Fibroblast of peridontal ligament (primary cell): ENCODE results near the gene UNC13A.
A peak's percentile ranks its signal among the peaks of the same experiment; 100 is the strongest.
"Not testable (repeated sequence)": the region's sequence is repeated elsewhere in the genome, so short reads cannot be mapped to it uniquely, and the experiment has no call there.

Source experiments
- DNase-seq: peaks from one replicate; pipeline ENCODE4 v3.0.0-alpha.2; 2010; ENCODE audit errors: extremely low read depth

Gene UNC13A

DNA sequence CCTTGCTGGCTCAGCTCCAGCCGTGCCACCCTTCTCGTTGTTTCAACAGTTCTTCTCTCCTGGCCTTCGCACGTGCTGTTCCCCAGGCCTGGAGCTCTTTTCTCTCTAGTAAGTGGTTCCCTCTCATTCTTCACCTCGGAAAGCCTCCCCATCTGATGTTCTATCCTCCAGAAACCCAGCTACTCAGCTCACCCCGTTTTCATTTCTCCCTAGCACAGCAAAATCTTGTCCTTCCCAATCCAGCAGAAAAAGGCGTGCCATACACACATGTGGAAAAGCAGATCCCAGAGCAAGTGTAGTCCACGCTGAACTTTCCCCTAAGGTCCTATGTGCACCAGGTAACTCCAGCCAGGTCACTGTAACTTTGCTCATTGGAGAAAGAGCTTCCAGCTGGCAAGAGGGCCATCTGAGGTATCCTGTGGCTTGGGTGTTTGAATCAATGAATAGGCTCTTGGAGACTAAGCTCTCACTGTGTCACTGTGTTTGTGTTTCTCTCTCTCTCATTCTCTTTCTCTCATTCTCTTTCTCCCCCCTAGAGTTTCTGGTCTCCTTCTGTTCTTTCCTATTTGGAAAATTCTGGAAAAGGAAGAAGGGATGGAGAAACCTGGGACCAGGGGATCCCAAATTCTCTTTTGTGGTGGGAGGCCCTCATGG lies 83.7 kb downstream of the UNC13A start:
- no peak for DNase-seq

DNA sequence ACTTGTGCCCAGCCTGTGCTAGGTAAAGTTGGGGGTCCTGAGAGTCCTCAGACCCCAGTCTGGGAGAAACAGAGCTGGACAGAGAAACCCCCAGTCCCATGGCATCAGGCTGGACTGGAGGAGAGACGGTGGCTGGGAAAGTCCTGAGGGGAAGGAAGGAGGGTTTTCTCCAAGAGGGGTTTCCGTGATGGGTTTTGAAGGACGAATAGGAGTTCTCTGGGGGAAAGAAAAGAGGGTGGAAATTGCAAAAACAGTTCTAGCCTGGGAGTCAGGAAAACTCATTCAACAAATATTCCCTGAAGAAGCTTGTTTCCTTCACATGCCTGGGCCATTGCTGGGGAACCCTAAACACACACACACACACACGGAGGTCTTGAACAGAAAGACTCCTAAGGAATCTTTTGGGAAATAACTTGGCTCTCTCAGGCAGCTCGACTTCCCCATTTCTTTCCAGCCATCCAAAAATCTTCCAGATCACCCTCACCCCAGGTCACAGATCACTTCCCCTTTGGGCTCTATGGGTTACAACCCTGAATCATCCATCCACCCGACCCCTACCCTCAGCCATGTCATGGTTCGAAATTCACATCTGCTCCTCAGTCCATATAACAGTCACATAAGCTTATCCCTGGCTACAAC lies 85.2 kb downstream of the UNC13A start:
- no peak for DNase-seq

DNA sequence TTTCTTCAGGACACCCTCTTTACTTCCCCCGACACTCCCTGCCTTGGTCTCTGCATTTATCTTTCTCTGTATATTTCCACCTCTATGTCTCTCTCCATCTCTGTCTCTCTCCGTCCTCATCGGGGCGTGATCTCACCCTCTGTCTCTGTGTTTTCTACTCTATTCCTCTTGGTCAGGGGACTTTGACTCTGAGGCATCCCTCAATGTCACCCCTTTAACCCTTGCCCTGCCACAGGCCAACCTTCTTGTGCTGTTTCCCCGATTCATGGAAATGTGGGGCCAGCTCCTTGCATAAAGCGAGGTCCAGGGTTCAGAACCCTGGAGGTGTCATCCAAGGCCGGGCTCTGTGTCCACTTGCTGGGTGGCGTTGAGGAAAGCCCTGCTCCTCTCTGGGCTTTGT lies 85.9 kb downstream of the UNC13A start:
- DNase-seq, result no peak

GRCh38 chr19:17601683-17602082 lies 86.5 kb downstream of the UNC13A start:
- DNase-seq, result no peak

GRCh38 chr19:17599780-17600179 lies 88.4 kb downstream of the UNC13A start:
- peak; percentile 64 for DNase-seq

GRCh38 chr19:17598953-17599352 lies 89.2 kb downstream of the UNC13A start:
- DNase-seq, result no peak

GRCh38 chr19:17598063-17598462 lies 90.1 kb downstream of the UNC13A start:
- not testable (repeated sequence) for DNase-seq

DNA sequence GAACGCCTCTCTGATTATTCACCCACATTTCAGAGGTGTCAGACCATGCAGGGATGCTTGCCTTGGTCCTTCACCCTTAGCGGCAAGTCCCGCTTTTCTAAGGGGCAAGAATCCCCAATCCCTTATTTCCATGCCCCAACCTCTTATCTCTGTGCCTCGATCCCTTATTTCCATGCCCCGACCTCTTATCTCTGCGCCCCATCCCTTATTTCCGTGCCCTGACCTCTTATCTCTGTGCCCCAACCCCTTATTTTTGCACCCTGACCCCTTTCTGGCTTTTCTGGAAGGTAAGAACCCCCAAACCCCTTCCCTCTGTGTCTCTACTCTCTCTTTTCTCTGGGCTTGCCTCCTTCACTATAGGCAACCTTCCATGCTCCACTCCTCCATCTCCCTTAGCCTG lies 93.9 kb downstream of the UNC13A start:
- not testable (repeated sequence) for DNase-seq

DNA sequence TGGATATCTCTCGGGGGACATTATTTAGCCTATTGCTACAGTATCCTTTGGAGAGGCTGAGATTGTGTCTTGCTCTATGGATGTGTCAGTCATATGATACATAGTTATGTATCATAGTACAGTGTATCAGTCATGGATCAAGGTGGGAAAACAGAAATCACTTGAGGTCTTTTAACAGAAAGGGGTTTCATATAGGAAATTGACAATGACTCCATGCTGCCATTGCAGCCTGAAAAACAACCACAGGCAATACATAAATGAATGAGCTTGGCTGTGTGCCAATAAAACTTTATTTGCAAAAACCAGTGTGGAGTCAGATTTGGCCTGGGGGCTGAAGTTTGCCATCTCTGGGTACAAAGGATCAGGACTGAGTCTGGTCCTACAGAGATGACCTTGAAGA lies 97.3 kb downstream of the UNC13A start:
- no peak for DNase-seq

- not testable (repeated sequence) for DNase-seq
These were observed 102.8 kb downstream of the UNC13A start for GRCh38 chr19:17585395-17585794.

GRCh38 chr19:17584132-17584531 lies 104.0 kb downstream of the UNC13A start:
- no peak for DNase-seq

DNA sequence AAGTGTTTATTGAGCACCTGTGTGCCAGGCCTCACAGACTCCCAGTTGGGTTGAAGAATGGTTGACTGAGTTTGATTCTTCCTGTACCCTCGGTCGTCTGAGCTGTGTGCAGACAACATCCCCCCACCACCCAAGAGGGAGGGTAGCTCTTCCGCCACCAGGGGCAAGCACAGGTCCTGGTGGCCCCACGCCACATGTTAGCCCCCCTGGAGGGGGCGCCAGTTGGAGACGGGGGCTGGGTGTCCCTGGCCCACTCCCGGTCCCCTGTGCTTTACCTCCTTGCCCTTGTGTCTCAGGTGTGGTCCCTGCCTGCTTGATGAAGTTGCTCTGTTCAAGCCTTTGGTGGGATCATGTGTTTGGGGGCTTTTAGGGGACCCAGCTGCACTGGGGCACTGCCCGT lies 105.5 kb downstream of the UNC13A start:
- no peak for DNase-seq

GRCh38 chr19:17581211-17581874 lies 106.8 kb downstream of the UNC13A start:
- DNase-seq, result no peak

DNA sequence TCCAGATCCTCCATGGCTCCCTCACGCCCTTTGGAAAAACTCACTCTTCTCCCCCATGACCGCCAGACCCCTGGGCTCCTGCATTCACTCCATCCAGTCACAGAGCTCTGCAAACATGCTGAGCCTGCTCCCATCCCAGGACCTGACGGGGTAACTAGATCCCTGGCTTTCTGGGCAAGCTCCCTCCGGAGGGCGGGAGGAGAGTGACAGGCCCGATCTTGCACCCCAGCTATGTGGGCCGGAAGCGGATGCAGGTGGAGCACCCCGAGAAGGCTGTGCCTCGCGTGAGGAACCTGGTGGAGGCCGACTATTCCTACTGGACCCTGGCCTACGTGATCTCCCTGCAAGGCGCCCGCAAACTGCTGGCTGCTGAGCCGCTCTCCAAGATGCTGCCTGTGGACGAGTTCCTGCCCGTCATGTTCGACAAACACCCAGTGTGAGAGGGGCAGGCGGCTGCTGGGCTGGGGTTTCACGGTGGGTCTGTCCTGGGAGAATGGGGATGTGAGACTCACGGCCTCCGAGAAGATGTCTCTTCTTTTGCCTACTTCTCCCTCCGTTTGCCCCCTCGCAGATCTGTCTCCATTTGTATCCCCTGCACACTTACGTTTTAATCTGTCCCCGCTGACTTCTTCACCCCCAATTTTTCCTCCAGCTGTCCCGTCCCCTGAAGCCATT lies 107.5 kb downstream of the UNC13A start:
- no peak for DNase-seq

DNA sequence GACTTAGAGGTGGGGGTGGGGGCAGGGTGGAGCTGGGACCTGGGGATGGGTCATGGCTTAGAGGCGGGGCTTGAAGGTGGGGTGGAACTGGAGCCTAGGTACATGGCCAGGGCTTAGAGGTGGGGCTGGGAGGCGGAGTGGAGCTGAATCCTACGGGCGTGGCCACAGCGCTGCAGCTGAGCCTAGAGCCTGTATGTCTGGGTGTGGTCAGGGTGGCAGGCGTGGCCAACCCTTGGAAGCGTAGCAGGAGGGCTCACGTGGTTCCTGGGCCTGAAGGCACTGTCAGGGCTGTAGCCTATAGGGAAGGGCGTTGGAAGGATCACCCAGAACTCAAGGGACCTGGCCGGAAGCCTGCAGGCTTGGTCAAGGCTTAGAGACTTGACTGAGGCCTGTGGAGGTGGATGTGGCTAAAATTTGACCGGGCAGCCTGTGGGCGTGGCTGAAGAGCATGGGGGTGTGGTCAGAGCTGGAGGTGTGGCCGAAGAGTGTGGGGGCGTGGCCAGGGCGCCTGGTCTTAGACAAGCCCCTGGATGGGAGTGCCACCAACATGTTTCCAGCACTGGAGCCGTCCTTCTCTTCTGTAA lies 108.4 kb downstream of the UNC13A start:
- peak; percentile 19 for DNase-seq

GRCh38 chr19:17577457-17578097 lies 110.6 kb downstream of the UNC13A start:
- no peak for DNase-seq

- no peak for DNase-seq
These were observed 111.2 kb downstream of the UNC13A start for GRCh38 chr19:17576758-17577456.

DNA sequence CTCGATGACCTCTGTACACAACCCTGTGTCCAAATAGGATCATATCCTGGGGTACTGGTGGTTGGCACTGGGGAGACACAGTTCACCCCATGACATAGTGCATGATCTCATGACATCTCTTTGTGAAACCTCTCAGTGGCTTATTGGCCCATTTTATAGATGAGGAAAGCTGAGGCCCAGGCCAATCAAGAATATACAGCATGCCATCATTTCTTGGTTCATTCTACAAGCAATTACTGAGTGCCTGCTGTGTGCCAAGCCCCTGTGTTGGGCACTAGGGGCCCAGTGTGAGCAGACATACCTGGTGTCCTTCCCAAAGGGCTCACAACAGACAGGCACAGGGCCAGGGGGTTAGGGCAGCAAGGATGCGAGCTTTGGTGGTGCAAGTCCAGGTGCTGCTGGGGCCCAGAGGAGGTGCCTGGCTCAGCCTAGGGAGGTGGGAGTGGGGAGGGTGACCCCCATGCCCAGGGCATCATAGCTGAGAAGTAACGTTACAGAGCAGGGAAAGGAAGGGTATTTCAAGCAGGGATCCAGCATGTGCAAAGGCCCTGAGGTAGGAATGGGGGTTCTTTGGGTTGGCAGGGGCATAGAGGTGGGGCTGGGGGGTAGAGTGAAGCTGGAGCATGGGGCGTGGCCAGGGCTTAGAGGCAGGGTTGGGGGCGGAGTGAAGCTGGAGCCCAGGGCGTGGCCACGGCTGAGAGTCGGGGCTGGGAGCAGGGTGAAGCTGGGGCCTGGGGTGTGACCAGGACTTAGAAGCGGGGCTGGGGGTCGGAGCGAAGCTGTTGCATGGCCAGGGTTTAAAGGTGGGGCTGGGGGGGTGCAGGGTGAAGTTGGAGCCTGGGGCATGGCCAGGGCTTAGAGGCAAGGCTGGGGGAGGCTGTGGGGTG lies 112.0 kb downstream of the UNC13A start:
- DNase-seq, result no peak

GRCh38 chr19:17572638-17573037 lies 115.5 kb downstream of the UNC13A start:
- no peak for DNase-seq

- DNase-seq, result no peak
These were observed 117.4 kb downstream of the UNC13A start for GRCh38 chr19:17570791-17571190.
